Measurements from ENCODE around the gene FLG. TPM values are rescaled to one million over a fixed set of nuclear protein-coding genes. Genes with fewer than 3 reads are reported as not detected.
"Not testable (repeated sequence)": the region's sequence is repeated elsewhere in the genome, so short reads cannot be mapped to it uniquely, and the experiment has no call there.

FLG gene
- polyA plus RNA-seq, 2 donors, result 1.8 to 34.7 TPM

DNA sequence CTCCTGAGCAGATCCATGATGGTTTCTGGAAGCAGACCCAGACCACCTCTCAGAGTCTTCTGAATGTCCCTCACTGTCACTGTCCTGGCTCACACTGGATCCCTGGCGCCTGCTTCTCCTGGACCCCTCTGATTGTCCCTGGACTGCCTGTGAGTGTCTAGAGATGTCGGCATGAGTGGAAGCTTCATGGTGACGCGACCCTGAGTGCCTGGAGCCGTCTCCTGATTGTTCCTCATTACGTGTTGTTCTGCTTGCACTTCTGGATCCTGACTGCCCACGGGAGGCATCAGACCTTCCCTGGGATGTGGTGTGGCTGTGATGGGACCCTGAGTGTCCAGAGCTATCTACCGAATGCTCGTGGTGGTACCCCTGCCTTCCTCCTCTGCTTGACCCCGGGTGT lies 18.9 kb downstream of the FLG start:
- 86 to 90% methylated on average over 6 to 10 of the region's 10 CpGs for WGBS, 2 donors
- not testable (repeated sequence) for H3K27ac ChIP-seq (ENCODE audit: low read depth in 2 of 2, low read length in 1 of 2)

GRCh38 chr1:152304773-152305172 lies 20.3 kb downstream of the FLG start:
- not testable (repeated sequence) for H3K4me1 ChIP-seq (ENCODE audit: control insufficient read depth in 2 of 2, insufficient read depth in 2 of 2, low read length in 1 of 2); H3K36me3 ChIP-seq (ENCODE audit: control insufficient read depth in 2 of 2, insufficient read depth in 2 of 2, low read length in 1 of 2); H3K27me3 ChIP-seq (ENCODE audit: control insufficient read depth in 1 of 2, insufficient read depth in 2 of 2, low read length in 2 of 2); H3K4me3 ChIP-seq (ENCODE audit: low read depth in 1 of 2, low read length in 2 of 2); H3K9me3 ChIP-seq (ENCODE audit: control insufficient read depth in 2 of 2, insufficient read depth in 1 of 2, low read depth in 1 of 2, low read length in 1 of 2); H3K27ac ChIP-seq (ENCODE audit: low read depth in 2 of 2, low read length in 1 of 2)
- WGBS, 2 donors, result 96% methylated on average over 12 of the region's 12 CpGs

More for the DNA sequence above, 18.9 kb downstream of the FLG start:
- H3K27me3 ChIP-seq (ENCODE audit: control insufficient read depth in 1 of 2, insufficient read depth in 2 of 2, low read length in 2 of 2); H3K4me3 ChIP-seq (ENCODE audit: low read depth in 1 of 2, low read length in 2 of 2); H3K9me3 ChIP-seq (ENCODE audit: control insufficient read depth in 2 of 2, insufficient read depth in 1 of 2, low read depth in 1 of 2, low read length in 1 of 2); H3K4me1 ChIP-seq (ENCODE audit: control insufficient read depth in 2 of 2, insufficient read depth in 2 of 2, low read length in 1 of 2); H3K36me3 ChIP-seq (ENCODE audit: control insufficient read depth in 2 of 2, insufficient read depth in 2 of 2, low read length in 1 of 2): not testable (repeated sequence)

DNA sequence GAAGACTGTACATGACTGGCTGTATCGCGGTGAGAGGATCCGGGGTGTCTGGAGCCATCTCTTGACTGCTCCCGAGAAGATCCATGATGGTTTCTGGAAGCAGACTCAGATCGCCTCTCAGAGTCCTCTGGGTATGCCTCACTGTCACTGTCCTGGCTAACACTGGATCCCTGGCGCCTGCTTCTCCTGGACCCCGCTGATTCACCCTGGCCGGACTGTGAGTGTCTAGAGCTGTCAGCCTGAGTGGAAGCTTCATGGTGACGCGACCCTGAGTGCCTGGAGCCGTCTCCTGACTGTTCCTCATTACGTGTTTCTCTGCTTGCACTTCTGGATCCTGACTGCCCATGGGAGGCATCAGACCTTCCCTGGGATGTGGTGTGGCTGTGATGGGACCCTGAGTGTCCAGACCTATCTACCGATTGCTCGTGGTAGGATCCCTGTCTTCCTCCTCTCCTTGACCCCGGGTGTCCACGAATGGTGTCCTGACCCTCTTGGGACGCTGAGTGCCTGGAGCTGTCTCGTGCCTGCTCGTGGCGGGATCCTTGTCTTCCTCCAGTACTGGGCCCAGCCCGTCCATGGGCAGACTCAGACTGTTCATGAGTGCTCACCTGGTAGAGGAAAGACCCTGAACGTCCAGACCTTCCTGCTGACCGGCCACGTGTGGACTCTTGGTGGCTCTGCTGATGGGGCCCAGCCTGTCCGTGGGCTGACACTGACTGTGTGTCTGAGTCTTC lies 21.7 kb downstream of the FLG start:
- H3K36me3 ChIP-seq (ENCODE audit: control insufficient read depth in 2 of 2, insufficient read depth in 2 of 2, low read length in 1 of 2); H3K27me3 ChIP-seq (ENCODE audit: control insufficient read depth in 1 of 2, insufficient read depth in 2 of 2, low read length in 2 of 2); H3K9me3 ChIP-seq (ENCODE audit: control insufficient read depth in 2 of 2, insufficient read depth in 1 of 2, low read depth in 1 of 2, low read length in 1 of 2); H3K4me1 ChIP-seq (ENCODE audit: control insufficient read depth in 2 of 2, insufficient read depth in 2 of 2, low read length in 1 of 2); H3K27ac ChIP-seq (ENCODE audit: low read depth in 2 of 2, low read length in 1 of 2); H3K4me3 ChIP-seq (ENCODE audit: low read depth in 1 of 2, low read length in 2 of 2): not testable (repeated sequence)
- WGBS, 2 donors, result 92 to 94% methylated on average over 22 to 24 of the region's 25 CpGs

DNA sequence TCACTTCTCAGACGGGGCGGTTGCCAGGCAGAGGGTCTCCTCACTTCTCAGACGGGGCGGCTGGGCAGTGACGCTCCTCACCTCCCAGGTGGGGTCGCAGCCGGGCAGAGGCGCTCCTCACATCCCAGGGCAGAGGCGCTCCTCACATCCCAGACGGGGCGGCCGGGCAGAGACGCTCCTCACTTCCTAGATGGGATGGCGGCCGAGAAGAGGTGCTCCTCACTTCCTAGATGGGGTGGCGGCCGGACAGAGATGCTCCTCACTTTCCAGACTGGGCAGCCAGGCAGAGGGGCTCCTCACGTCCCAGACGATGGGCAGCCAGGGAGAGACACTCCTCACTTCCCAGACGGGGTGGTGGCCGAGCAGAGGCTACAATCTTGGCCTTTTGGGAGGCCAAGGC lies 68.6 kb downstream of the FLG start:
- H3K4me3 ChIP-seq (ENCODE audit: low read depth in 1 of 2, low read length in 2 of 2); H3K4me1 ChIP-seq (ENCODE audit: control insufficient read depth in 2 of 2, insufficient read depth in 2 of 2, low read length in 1 of 2); H3K36me3 ChIP-seq (ENCODE audit: control insufficient read depth in 2 of 2, insufficient read depth in 2 of 2, low read length in 1 of 2); H3K27ac ChIP-seq (ENCODE audit: low read depth in 2 of 2, low read length in 1 of 2); H3K9me3 ChIP-seq (ENCODE audit: control insufficient read depth in 2 of 2, insufficient read depth in 1 of 2, low read depth in 1 of 2, low read length in 1 of 2); H3K27me3 ChIP-seq (ENCODE audit: control insufficient read depth in 1 of 2, insufficient read depth in 2 of 2, low read length in 2 of 2): not testable (repeated sequence)
- 85 to 88% methylated on average over 17 to 21 of the region's 21 CpGs for WGBS, 2 donors

Other genes starting within 250 kb of the FLG start
- not detected for gene TCHHL1, start 236.2 kb downstream of the FLG start, polyA plus RNA-seq
- gene TCHH, start 209.8 kb downstream of the FLG start, polyA plus RNA-seq, result under 1 TPM; 0.13 to 0.33 TPM
- 1 to 10 TPM in 1 of 2 donors, under 1 TPM in 1; 0.20 to 1.3 TPM for gene RPTN, start 166.0 kb downstream of the FLG start, polyA plus RNA-seq
- gene HRNR, start 101.0 kb downstream of the FLG start, polyA plus RNA-seq, result under 1 TPM; 0.01 to 0.08 TPM
- under 1 TPM; 0.04 to 0.10 TPM for gene FLG2, start 34.8 kb upstream of the FLG start, polyA plus RNA-seq
- 1,000 to 10,000 TPM; 4,198 to 5,125 TPM for gene CRNN, start 89.0 kb upstream of the FLG start, polyA plus RNA-seq
- gene LCE5A, start 185.6 kb upstream of the FLG start, polyA plus RNA-seq, result under 1 TPM in 1 of 2 donors, not detected in 1; 0.18 TPM
- gene CRCT1, start 189.2 kb upstream of the FLG start, polyA plus RNA-seq, result 1,000 to 10,000 TPM in 1 of 2 donors, 100 to 1,000 TPM in 1; 659 to 3,090 TPM
- 100 to 1,000 TPM in 1 of 2 donors, 1 to 10 TPM in 1; 5.0 to 110 TPM for gene LCE3E, start 241.5 kb upstream of the FLG start, polyA plus RNA-seq